Left renal pelvis (tissue), 4 donors: ENCODE data around the gene B3GNT3. TPM values are rescaled to one million over a fixed set of nuclear protein-coding genes. Genes with fewer than 3 reads are reported as not detected.

Source experiments
- DNase-seq, 4 donors: peaks; one replicate each; pipeline ENCODE4 v3.0.0-alpha.2; 2013; ENCODE audit warnings: low read depth in 4 of 4, low spot score in 3 of 4
- polyA plus RNA-seq, 4 donors: library from polyadenylated mRNA; unstranded; fragments of 120-200 nt; gene quantifications; one replicate each; pipeline ENCODE4 v1.2.1, GENCODE V29; 2013; ENCODE audit not compliant: insufficient read length in 4 of 4

B3GNT3 gene
- polyA plus RNA-seq, 4 donors, result 0.15 to 13.6 (median 6.3) TPM

GRCh38 chr19:17830567-17831418 is 35.9 kb downstream of the B3GNT3 start:
- DNase-seq, result peak in 2 of 4 donors; percentile 32 to 60

DNA sequence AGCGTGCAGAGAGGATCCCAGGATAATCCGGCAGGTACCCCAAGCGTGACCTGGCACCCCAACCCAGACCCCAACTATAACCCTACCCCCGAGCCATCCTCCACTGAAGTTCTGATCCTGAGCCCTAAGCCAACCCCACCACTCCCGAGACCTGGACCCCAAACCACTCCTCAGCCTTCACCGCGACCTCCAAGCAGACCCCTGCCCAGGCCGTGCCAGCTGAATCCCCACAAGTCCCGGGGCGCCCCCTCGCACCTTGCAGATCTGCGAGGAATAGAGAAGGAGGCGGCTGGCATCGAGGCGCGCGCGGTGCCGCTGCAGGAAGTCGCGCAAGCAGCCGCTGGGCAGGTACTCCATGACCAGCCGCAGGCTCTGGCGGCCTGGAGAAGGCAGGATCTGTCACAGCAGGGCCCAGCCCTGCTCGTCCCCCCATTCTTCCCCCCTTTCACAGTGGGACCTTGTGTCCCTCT is 36.5 kb downstream of the B3GNT3 start:
- no peak for DNase-seq

DNA sequence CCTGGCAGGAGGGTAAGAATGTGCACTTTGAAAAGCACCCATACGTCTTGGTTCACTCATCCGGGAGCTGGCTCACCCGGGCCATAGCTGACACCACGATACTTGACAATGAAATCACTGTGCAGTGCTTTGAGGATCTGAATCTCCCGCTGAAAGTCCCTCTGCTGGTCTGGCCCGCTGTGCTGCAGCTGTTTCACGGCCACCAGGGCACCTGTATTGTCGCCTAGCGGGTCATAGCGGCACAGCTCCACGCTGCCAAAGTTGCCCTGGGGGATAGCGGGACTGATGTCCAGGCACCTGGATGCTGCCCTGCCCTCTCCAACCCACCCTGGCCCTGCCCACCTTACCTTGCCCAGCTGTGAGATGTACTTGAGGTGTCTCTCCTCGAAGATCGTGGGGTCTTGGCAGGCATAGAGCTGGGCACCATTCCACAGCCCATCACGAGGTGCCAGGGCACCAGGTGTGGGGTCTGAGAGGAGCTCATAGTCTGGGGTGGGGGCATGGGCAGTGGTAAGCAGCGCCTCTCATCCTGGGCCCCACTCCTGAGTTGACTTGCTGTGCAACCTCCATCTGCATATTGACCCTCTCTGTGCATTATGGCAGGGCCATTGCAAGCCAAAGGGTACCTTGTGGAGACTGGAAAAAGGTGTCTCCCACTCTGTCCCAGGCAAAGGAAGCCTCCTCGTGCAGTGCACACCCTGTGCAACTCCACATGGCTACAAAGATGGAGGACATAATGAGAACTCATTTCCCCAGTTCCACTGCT is 37.7 kb downstream of the B3GNT3 start:
- no peak for DNase-seq

GRCh38 chr19:17834350-17835181 is 39.6 kb downstream of the B3GNT3 start:
- DNase-seq, result no peak

DNA sequence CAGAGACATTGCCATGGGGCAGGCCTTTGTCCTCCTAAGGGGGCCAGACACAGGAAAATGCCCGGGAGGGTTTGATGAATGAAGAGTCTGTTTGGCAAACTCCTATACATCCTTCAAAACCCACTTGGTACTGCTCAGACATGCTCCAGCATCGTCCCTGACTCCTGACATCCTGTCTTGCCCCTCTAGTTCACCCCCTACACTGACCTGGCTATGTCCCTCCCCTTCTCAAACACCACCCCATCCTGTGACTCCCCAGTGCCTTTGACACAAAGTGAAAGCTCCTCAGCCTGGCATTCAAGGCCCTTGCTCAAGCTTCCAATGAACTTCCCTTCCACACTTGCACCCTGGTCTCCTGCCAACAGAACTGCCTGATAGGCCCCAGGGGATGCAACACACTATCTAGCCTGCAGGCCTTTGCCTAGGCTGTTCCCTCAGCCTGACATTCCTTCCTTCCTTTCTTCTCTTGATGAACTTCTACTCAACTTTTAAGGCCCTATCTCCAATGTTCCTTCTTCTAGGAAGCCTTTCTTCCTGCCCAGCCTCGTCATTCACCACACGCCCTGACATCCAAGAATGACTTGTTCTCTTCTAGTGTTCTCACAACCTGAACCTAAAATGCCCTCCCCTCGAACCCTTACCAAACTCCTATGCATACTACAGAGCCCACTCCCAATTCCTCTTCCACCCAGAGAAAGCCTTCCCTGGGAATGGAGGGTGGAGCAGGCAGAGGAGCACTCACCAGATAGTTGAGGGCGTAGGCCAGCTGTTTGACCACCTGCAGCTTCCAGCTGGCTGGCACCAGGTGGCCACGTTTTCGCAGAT is 40.5 kb downstream of the B3GNT3 start:
- no peak for DNase-seq

- DNase-seq, result no peak
Measured at GRCh38 chr19:17836530-17836929, 41.6 kb downstream of the B3GNT3 start.

DNA sequence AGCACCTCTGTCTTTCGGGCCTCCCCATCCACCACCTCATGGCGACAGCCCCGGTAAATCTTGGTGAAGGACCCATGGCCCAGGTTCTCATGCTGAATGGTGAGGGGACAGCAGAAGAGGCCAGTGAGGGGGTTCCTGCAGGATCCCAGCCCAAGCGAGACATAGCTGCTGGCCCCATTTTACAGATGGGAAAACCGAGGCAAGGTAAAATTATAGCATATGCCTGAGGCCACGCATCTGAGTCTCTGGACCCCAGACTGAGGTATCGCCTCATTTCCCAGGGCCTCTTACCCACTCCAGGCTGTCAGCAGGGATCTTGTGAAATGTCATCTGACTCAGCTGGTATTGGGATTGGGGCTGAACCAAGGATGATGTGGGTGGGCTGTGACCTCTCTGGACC is 43.0 kb downstream of the B3GNT3 start:
- DNase-seq, result no peak

DNA sequence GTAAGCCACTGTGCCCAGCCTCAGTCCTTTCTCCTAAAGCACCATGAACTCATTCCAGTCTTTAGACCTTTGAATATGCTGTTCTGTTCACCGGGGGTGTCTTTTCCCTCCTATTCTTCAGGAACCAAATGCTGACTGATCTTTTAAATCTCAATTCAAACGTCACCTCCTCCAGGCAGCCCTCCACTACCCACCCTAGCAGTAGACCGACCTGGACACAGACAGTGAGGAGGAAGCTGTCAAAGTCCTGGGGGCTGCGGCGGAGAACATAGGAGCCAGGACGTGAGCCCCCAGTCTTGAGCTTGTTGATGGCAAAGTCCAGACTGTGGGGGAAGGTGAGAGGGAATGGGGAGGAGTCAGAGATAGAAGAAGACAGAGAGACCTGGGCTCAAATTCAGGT is 45.1 kb downstream of the B3GNT3 start:
- DNase-seq, result no peak

DNA sequence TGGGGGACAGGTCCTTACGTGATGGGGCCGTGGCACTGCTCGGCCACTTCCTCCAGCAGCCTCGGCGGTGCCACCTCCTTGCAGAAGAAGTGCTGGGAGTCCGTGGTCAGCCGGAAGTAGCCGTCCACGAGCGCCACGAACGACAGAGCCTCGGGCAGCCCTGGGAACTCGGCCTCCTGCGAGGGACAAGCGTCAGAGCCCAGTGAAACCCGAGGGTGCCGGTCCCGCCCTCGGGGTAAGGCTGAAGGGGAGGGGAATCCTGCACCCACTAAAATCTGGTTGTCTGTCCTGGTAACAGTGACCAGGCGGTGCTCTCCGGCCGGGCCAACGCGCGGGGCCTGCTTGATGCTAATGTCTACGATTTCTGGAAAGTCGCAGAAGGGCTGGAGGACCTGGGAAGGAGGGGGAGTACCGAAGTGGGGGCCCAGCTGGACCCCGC is 46.5 kb downstream of the B3GNT3 start:
- no peak for DNase-seq

- peak in 2 of 4 donors; percentile 78 to 79 for DNase-seq
Measured at GRCh38 chr19:17841810-17842662, 47.1 kb downstream of the B3GNT3 start.

GRCh38 chr19:17842663-17843291 is 47.8 kb downstream of the B3GNT3 start:
- no peak for DNase-seq

GRCh38 chr19:17843292-17843827 is 48.4 kb downstream of the B3GNT3 start:
- no peak for DNase-seq

DNA sequence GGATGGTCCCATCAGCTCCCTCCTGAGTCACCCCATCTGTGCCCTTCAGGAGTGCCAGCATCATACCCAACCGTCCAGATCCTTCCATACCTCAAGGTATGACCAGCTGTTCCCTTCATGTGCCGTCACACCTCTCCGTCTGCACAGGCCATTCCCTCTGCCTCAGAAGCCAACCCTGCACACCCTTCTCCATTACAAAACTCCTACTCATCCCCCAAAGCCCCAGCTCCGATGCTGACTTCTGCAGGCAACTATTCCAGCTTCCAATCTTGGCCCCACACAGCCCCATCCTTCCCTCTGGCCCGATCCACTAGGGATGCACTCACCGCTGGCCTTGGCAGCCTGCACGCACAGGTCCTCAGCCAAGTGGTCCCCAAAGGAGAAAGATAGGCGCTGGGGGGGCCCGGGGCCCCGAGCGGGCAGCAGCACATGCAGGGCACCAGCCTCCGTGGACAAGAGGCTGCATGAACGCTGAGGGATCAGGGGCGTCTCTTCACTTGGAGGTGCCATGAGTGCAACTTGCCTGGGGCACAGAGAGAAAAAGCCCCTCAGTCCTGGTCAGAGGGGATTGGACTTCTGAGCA is 49.1 kb downstream of the B3GNT3 start:
- no peak for DNase-seq

DNA sequence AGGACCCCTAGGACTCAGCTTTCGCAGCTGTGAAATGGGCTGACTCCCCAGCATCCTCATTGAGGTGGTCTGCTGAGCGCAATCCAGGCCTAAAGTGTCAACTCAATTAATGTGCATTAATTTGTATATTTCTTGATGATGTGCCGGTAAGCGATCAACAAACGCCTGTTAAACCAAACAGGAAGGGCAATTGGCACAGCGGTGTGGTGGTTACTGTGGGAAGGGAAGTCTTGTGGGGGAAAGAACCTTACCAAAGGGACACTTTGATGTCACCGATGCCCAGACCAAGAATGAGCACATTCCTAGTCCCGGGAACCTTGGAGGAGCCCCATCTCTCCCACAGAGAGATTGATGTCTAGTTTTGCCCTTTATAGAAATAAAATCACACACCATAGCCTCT is 51.2 kb downstream of the B3GNT3 start:
- no peak for DNase-seq

- peak in 2 of 4 donors; percentile 54 to 58 for DNase-seq
Measured at GRCh38 chr19:17847538-17848366, 52.8 kb downstream of the B3GNT3 start, which contains the start of gene JAK3. JAK3 (minus strand) TSS chr19:17847982; CDS start chr19:17844417, 3,565 bp downstream.

GRCh38 chr19:17848595-17849292 is 53.8 kb downstream of the B3GNT3 start:
- no peak for DNase-seq
